HG03575 (cell line): ENCODE data around the gene DIO3.
"Not testable (repeated sequence)": the region's sequence is repeated elsewhere in the genome, so short reads cannot be mapped to it uniquely, and the experiment has no call there.

ENCODE experiments used
- ATAC-seq: cut with Tn5 transposase; IDR thresholded peaks from one replicate; pipeline ENCODE4 v1.9.1; 2021; ENCODE audit not compliant: unreplicated experiment, insufficient number of reproducible peaks, low FRiP score; ENCODE audit errors: extremely low read depth

The DIO3 gene

GRCh38 chr14:101540481-101541462, 20.5 kb upstream of the DIO3 start:
- no peak for ATAC-seq

GRCh38 chr14:101542391-101542790, 18.9 kb upstream of the DIO3 start:
- no peak for ATAC-seq

- ATAC-seq, result no peak
These were observed 17.5 kb upstream of the DIO3 start for GRCh38 chr14:101543814-101544213.

GRCh38 chr14:101544550-101544949, 16.7 kb upstream of the DIO3 start:
- ATAC-seq, result no peak

- no peak for ATAC-seq
These were observed 14.6 kb upstream of the DIO3 start for GRCh38 chr14:101546706-101547105.

- ATAC-seq, result no peak
These were observed 14.1 kb upstream of the DIO3 start for GRCh38 chr14:101547107-101547738.

GRCh38 chr14:101547961-101548669, 13.2 kb upstream of the DIO3 start:
- no peak for ATAC-seq

GRCh38 chr14:101548710-101549109, 12.6 kb upstream of the DIO3 start:
- ATAC-seq, result no peak

GRCh38 chr14:101549154-101549553, 12.1 kb upstream of the DIO3 start:
- no peak for ATAC-seq

- not testable (repeated sequence) for ATAC-seq
These were observed 10.9 kb upstream of the DIO3 start for GRCh38 chr14:101550202-101550912.

- no peak for ATAC-seq
These were observed 9.3 kb upstream of the DIO3 start for GRCh38 chr14:101551729-101552595.

GRCh38 chr14:101552786-101553231, 8.5 kb upstream of the DIO3 start:
- no peak for ATAC-seq

GRCh38 chr14:101553393-101553792, 7.9 kb upstream of the DIO3 start:
- no peak for ATAC-seq

- no peak for ATAC-seq
These were observed 7.4 kb upstream of the DIO3 start for GRCh38 chr14:101553931-101554330.

GRCh38 chr14:101554991-101555668, 6.2 kb upstream of the DIO3 start:
- ATAC-seq, result no peak

- not testable (repeated sequence) for ATAC-seq
These were observed 5.6 kb upstream of the DIO3 start for GRCh38 chr14:101555669-101556043.

GRCh38 chr14:101556131-101556530, 5.2 kb upstream of the DIO3 start:
- ATAC-seq, result no peak
